ACC112 (cell line): ENCODE results near the gene RAD23B.

Source experiments
- H2AFZ ChIP-seq: fragments of 200-600 bp; sonication (generic); one replicate; pipeline ENCODE4 v1.6.0; 2017; ENCODE audit warnings: antibody characterized with exemption, low read length; ENCODE audit not compliant: unreplicated experiment
- H3K27ac ChIP-seq: fragments of 200-600 bp; sonication (generic); 2 replicates; pipeline ENCODE4 v1.5.1; 2014; ENCODE audit warnings: low read depth, mild to moderate bottlenecking, antibody characterized with exemption, low read length, moderate library complexity
- H3K27me3 ChIP-seq: fragments of 200-600 bp; sonication (generic); 2 replicates; pipeline ENCODE4 v1.6.1; 2014; ENCODE audit warnings: mild to moderate bottlenecking, antibody characterized with exemption, low read length, moderate library complexity, mixed read lengths; ENCODE audit not compliant: insufficient read depth
- H3K36me3 ChIP-seq: fragments of 200-600 bp; sonication (generic); 2 replicates; pipeline ENCODE4 v1.6.1; 2016; ENCODE audit warnings: mild to moderate bottlenecking, antibody characterized with exemption, low read length, moderate library complexity, mixed read lengths; ENCODE audit not compliant: insufficient read depth
- H3K4me1 ChIP-seq: fragments of 200-600 bp; sonication (generic); one replicate; pipeline ENCODE4 v1.6.1; 2016; ENCODE audit warnings: low read length, mixed read lengths; ENCODE audit not compliant: insufficient read depth, unreplicated experiment, control insufficient read depth
- H3K4me3 ChIP-seq: fragments of 200-600 bp; sonication (generic); 2 replicates; pipeline ENCODE4 v1.5.1; 2014; ENCODE audit warnings: mild to moderate bottlenecking, low read depth, low read length
- H3K79me2 ChIP-seq: fragments of 200-600 bp; sonication (generic); one replicate; pipeline ENCODE4 v1.6.0; 2016; ENCODE audit warnings: low read length; ENCODE audit not compliant: control insufficient read depth, unreplicated experiment, insufficient read depth

The RAD23B gene

DNA sequence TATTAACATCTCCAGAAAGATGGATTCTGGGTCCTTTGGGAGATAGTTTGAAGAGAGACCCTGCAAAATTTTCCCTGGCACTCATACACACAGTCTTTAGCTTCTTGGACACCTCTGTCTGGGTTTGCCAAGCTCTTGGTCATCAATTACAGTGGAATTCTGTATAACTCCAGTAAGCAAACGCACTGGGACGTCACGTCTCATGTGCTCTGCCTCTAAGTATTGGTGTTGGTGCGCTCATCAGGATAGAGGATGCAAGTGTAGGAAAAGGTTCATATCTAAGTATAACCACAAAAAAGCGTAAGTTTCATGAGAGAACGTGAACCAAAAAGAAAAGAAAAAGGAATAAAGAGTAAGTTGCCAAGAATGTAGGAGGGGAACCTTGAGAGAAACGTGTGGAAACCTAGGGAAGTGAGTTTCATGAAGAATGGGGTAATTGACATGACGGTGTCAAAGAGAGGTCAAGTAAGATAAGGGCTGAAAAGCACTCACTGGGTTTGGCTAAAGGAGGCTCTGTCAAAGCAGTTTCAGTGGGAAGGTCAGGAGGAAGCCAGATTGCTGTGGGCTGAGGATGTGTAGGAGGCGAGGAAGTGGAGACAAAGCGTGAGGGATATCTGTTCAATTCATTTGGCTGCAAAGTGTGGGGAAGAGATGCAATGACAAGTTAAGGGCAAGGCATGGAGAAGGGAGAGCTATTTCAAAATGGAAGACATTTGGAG lies 92.7 kb downstream of the RAD23B start:
- Histone ChIP-seq H3K27ac (no peak overlapping the region), H3K36me3 (no peaks in the 10 kb centered on the region), H3K27me3 (peaks cover 30% of the 10 kb centered on the region), H3K4me1 (no peaks in the 10 kb centered on the region), H3K79me2 (no peaks in the 10 kb centered on the region), H3K4me3 (no peak overlapping the region), H2AFZ (no peak overlapping the region)

DNA sequence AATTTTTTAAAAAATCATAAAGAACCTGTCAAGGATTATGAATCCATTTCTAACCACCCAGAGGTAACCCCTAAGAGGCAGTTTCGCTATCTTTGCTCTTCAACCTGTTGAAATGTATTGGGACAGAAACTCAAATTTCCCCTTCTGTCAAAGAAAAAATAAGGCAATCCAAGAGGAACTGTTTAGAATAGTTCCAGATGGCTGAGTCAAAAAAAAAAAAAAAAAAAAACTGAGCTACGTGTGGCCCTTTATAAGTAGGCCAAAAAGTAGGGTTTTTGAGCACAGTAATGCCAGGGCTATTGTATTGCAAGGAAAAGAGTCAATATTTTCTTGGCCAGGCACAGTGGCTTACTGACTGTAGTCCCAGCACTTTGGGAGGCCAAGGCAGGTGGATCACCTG lies 94.9 kb downstream of the RAD23B start:
- Histone ChIP-seq H3K4me1 (no peaks in the 10 kb centered on the region), H3K4me3 (no peak overlapping the region), H2AFZ (no peak overlapping the region), H3K79me2 (no peaks in the 10 kb centered on the region), H3K27me3 (peaks cover 35% of the 10 kb centered on the region), H3K36me3 (no peaks in the 10 kb centered on the region), H3K27ac (no peak overlapping the region)
